ENCODE measurements around the gene PMVK. TPM values are rescaled to one million over a fixed set of nuclear protein-coding genes. Genes with fewer than 3 reads are reported as not detected.

The PMVK gene
- total and polyA plus RNA-seq, 2 of the 4 experiments (the other 2 are of a cell fraction): 9.0 to 28.1 TPM

GRCh38 chr1:154943649-154944400, 7.3 kb upstream of the PMVK start (continued):
- TF ChIP-seq MXI1 (IDR thresholded peaks at IDR 0.05; ENCODE audit: borderline replicate concordance, low read depth, low read length) (no peak), BHLHE40 (IDR thresholded peaks at IDR 0.05; ENCODE audit: low read depth, low read length) (no peak), SMC3 (IDR thresholded peaks at IDR 0.05; ENCODE audit: low read depth, low read length) (peak; percentile 71), CHD1 (IDR thresholded peaks at IDR 0.05; ENCODE audit: low read depth, low read length) (no peak), CEBPB (IDR thresholded peaks at IDR 0.05; ENCODE audit: low read depth, low read length) (no peak)

GRCh38 chr1:154941333-154942013, 5.0 kb upstream of the PMVK start:
- Histone ChIP-seq H2BK20ac (ENCODE audit: low read depth, low read length) (no peak overlapping the region), H3K36me3 (ENCODE audit: control insufficient read depth, insufficient read depth, low read length) (peaks cover 18% of the 10 kb centered on the region), H3K56ac (ENCODE audit: extremely low read depth, insufficient read depth, low read length) (no peak overlapping the region), H3K18ac (ENCODE audit: low read depth, low read length) (no peak overlapping the region), H4K8ac (ENCODE audit: low read depth in 2 of 2, low read length in 2 of 2) (no peak overlapping the region), H4K20me1 (ENCODE audit: insufficient read depth, low read length) (no peaks in the 10 kb centered on the region), H3K9me3 (ENCODE audit: control insufficient read depth, insufficient read depth, low read length) (no peaks in the 10 kb centered on the region), H3K4me1 (ENCODE audit: control insufficient read depth, insufficient read depth, low read length) (peaks cover 2% of the 10 kb centered on the region; the same call in 1 of the 2 replicates), H2BK120ac (ENCODE audit: low read depth, low read length) (no peak overlapping the region), H3K9me1 (ENCODE audit: insufficient read depth, low read length) (peaks cover 4% of the 10 kb centered on the region; the same call in 1 of the 2 replicates), H3K4me3 (ENCODE audit: insufficient read depth, low read depth, low read length) (no peak overlapping the region), H3K4me2 (ENCODE audit: low read depth, low read length) (no peak overlapping the region), H4K5ac (ENCODE audit: low read depth, low read length) (no peak overlapping the region), H2AK9ac (replicated peaks; ENCODE audit: low read depth, low read length, poor library complexity) (no peak overlapping the region), H3K4ac (ENCODE audit: low read depth, low read length) (no peak overlapping the region), H2AK5ac (ENCODE audit: low read depth, low read length) (no peak overlapping the region), H2BK15ac (ENCODE audit: low read depth, low read length) (no peak overlapping the region), H4K91ac (ENCODE audit: insufficient read depth, low read depth, low read length) (no peak overlapping the region), H3K79me1 (ENCODE audit: low read depth in 1 of 2, low read length in 2 of 2) (peaks cover 0 to under 1% of the 10 kb centered on the region in 2 experiments; a peak in 1 of 4 replicates), H2AFZ (replicated peaks; ENCODE audit: low read length, poor library complexity) (no peak overlapping the region), H3K23ac (ENCODE audit: low read depth, low read length) (no peak overlapping the region), H2BK5ac (ENCODE audit: low read depth, low read length, poor library complexity, severe bottlenecking) (no peak overlapping the region), H3K27ac (ENCODE audit: insufficient read depth, low read length) (no peak overlapping the region), H3K27me3 (ENCODE audit: control insufficient read depth, insufficient read depth, low read length) (no peaks in the 10 kb centered on the region), H3K9ac (ENCODE audit: low read depth, low read length) (no peak overlapping the region), H3K14ac (replicated peaks; ENCODE audit: low read depth, low read length) (no peak overlapping the region)
- WGBS, 2 experiments (ENCODE audit: extremely low coverage in 2 of 2, insufficient read length in 1 of 2): 63% methylated on average over 1 of the region's 5 CpGs; no CpG with 5 or more reads in 1 of the 2 experiments
- ChIA-PET POLR2A (ENCODE audit: unreplicated experiment) (no interaction called here), CTCF (no interaction called here)
- no TSS peak for BruUV-seq (replicated peaks)
- dilution Hi-C loops (cut with HindIII; ENCODE audit: low sequenced_read_pairs, unreplicated experiment): no loop called here
- in situ Hi-C loops (cut with MboI; ENCODE audit: low sequenced_read_pairs): no loop called here
- DNase-seq: no peak
- intact Hi-C loops (cut with micrococcal nuclease): no loop called here
- no peak for ATAC-seq (ENCODE audit: low read depth)
- TF ChIP-seq ELK1 (IDR thresholded peaks at IDR 0.05; ENCODE audit: borderline replicate concordance, low read depth, low read length) (no peak), CHD1 (IDR thresholded peaks at IDR 0.05; ENCODE audit: low read depth, low read length) (no peak), POLR2A (IDR thresholded peaks at IDR 0.05; ENCODE audit: low read depth, low read length) (no peak), CTCF (conservative IDR thresholded peaks at IDR 0.05; ENCODE audit: low read depth, low read length) (no peak), RCOR1 (IDR thresholded peaks at IDR 0.05; ENCODE audit: insufficient replicate concordance, low read length) (no peak), MXI1 (IDR thresholded peaks at IDR 0.05; ENCODE audit: borderline replicate concordance, low read depth, low read length) (no peak), BHLHE40 (IDR thresholded peaks at IDR 0.05; ENCODE audit: low read depth, low read length) (no peak), NFE2L2 (IDR thresholded peaks at IDR 0.05; ENCODE audit: low read depth, low read length) (no peak), SMC3 (IDR thresholded peaks at IDR 0.05; ENCODE audit: low read depth, low read length) (no peak), MAFK (IDR thresholded peaks at IDR 0.05; ENCODE audit: low read depth, low read length) (no peak), CEBPB (IDR thresholded peaks at IDR 0.05; ENCODE audit: low read depth, low read length) (no peak), RFX5 (IDR thresholded peaks at IDR 0.05; ENCODE audit: low read depth, low read length) (no peak)

Data from IMR-90 (cell line).